H1 (cell line): ENCODE data around the gene AEBP1. TPM values are rescaled to one million over a fixed set of nuclear protein-coding genes. Genes with fewer than 3 reads are reported as not detected.

Source experiments
- BCL11A ChIP-seq, 2 experiments: IDR thresholded peaks; one replicate each; pipeline ENCODE4 v1.6.1; 2011; ENCODE audit warnings: low read depth in 2 of 2, low read length in 2 of 2, mild to moderate bottlenecking in 2 of 2
- POLR2A ChIP-seq, 2 experiments: IDR thresholded peaks; 1 replicate in 1 of 2; 2 replicates in 1 of 2; pipeline ENCODE4 v1.6.1; 2011; ENCODE audit warnings: low read depth in 2 of 2, low read length in 2 of 2, mild to moderate bottlenecking in 2 of 2; ENCODE audit errors: control extremely low read depth in 1 of 2
- YY1 ChIP-seq: IDR thresholded peaks from 2 replicates; pipeline ENCODE4 v1.6.1; 2011; ENCODE audit warnings: low read depth, mild to moderate bottlenecking, low read length
- ZNF274 ChIP-seq: IDR thresholded peaks from 2 replicates; pipeline ENCODE4 v1.7.0; 2012; ENCODE audit warnings: low read length, borderline replicate concordance; ENCODE audit errors: extremely low read depth
- polyA plus RNA-seq, 7 experiments: library from polyadenylated mRNA; depleted of rRNA in 3 of 7; stranded (reverse) in 5 of 7; unstranded in 2 of 7; fragments of >200 nt in 5 of 7; fragments of 200-250 nt in 2 of 7; gene quantifications; 1 replicate in 5 of 7; 2 replicates in 1 of 7; 4 replicates in 1 of 7; pipeline versions ENCODE4 v1.2.1 to v1.2.3, GENCODE V29; 2011 to 2013; ENCODE audit warnings: missing spikeins in 2 of 7, mixed read lengths in 2 of 7
- total RNA-seq: library from RNA; stranded (reverse); fragmentation: NEBNext Ultra II Directional; extraction: Animal tissue kit (Norgen Biotek cat#: 25700); gene quantifications from 2 replicates; pipeline ENCODE4 v1.2.1, GENCODE V29; 2021

Gene AEBP1
- total and polyA plus RNA-seq, 2 of the 8 experiments (the other 6 are each of a cell fraction or from before 2014, with no cell fraction given): 10.4 to 41.2 TPM

DNA sequence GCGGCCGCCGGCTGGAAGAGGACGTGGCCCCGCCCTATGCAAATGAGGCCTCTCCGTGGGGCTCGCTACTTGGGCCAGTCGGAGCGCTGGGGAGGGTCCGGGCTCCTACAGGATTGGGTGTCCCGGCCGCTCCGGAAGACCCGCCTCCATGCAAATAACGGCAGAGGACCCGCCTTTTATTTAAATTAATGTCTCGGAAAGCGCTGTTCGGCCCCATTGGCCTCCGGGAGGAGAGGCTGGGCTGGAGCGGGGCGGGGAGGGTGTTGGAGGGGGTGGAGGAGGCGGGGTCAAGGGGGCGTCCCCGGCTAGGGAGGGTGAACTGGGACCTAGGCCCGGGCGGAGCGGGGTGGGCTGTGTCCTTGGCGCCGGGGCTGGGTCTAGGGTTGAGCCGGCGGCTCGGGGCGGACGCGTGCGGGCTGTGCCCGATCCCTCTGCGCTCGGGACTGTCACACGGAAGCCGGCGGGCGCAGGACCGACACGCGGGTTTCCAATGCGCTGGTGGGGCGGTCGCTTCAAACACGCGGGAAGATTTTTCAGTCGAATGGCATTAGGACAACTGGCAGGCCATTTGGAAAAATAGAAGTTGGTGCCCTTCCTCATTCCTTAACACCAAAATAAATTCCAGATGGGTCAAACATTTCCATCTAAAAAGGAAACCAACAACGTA, 21.5 kb upstream of the AEBP1 start (continued):
- peak in 1 of 2 experiments; percentile 52; a peak in 1 of 3 replicates for TF ChIP-seq POLR2A (IDR thresholded peaks at IDR 0.05; ENCODE audit: control extremely low read depth in 1 of 2, low read depth in 2 of 2, low read length in 2 of 2)
- no peak for TF ChIP-seq ZNF274
- peak; percentile 7; the same call in 1 of the 2 replicates for TF ChIP-seq YY1
- no peak for TF ChIP-seq BCL11A (IDR thresholded peaks at IDR 0.05; ENCODE audit: low read depth in 2 of 2, low read length in 2 of 2)
